NCI-H82 (cell line): ENCODE results near the gene NSG2.
A peak's percentile ranks its signal among the peaks of the same experiment; 100 is the strongest.

ENCODE experiments used
- DNase-seq: peaks from one replicate; lab custom pipeline; 2025; lab: John Stamatoyannopoulos, UW

Gene NSG2

GRCh38 chr5:174149989-174150388, 104.5 kb downstream of the NSG2 start:
- peak; percentile 86 for DNase-seq

- DNase-seq: no peak
These were observed 106.2 kb downstream of the NSG2 start for GRCh38 chr5:174151599-174152181.

- DNase-seq: no peak
These were observed 109.1 kb downstream of the NSG2 start for GRCh38 chr5:174154559-174154958.

- no peak for DNase-seq
These were observed 109.8 kb downstream of the NSG2 start for GRCh38 chr5:174155281-174155680.

GRCh38 chr5:174155706-174156105, 110.2 kb downstream of the NSG2 start:
- no peak for DNase-seq

GRCh38 chr5:174157048-174157447, 111.5 kb downstream of the NSG2 start:
- DNase-seq: peak; percentile 2
